Colonic mucosa (tissue), 4 donors: ENCODE measurements around the gene SIX3. TPM values are rescaled to one million over a fixed set of nuclear protein-coding genes. Genes with fewer than 3 reads are reported as not detected.

Experiments used
- DNase-seq: peaks from one replicate; pipeline ENCODE4 v3.0.0-alpha.2; 2020
- H3K27ac ChIP-seq: fragments of 200-600 bp; one replicate; pipeline ENCODE4 v1.8.0; 2021
- H3K27me3 ChIP-seq: fragments of 200-600 bp; one replicate; pipeline ENCODE4 v1.8.0; 2021
- H3K36me3 ChIP-seq: fragments of 200-600 bp; one replicate; pipeline ENCODE4 v1.8.0; 2021
- H3K4me1 ChIP-seq: fragments of 200-600 bp; one replicate; pipeline ENCODE4 v1.8.0; 2021; ENCODE audit warnings: mild to moderate bottlenecking
- H3K4me3 ChIP-seq: fragments of 200-600 bp; one replicate; pipeline ENCODE4 v1.8.0; 2021
- H3K9ac ChIP-seq, 2 donors: one replicate each; pipeline ENCODE4 v1.7.0; 2013; ENCODE audit warnings: control low read depth in 2 of 2, low read depth in 2 of 2, low read length in 2 of 2
- H3K9me3 ChIP-seq: fragments of 200-600 bp; one replicate; pipeline ENCODE4 v1.8.0; 2021
- CTCF ChIP-seq: fragments of 200-600 bp; IDR thresholded peaks from one replicate; pipeline ENCODE4 v1.8.0; 2022; ENCODE audit warnings: antibody characterized with exemption, mild to moderate bottlenecking
- intact Hi-C: fragments of 100-400 bp; cut with DNase I; formaldehyde crosslinking; loops from one replicate; pipeline ENCODE4 v1.14.1; 2022
- total RNA-seq, 2 donors: library from RNA; stranded (reverse); fragmentation: NEBNext Ultra II Directional in 1 of 2; extraction: Animal tissue kit (Norgen Biotek cat#: 25700) in 1 of 2; gene quantifications; one replicate each; pipeline ENCODE4 v1.2.1, GENCODE V29; 2021
- donor health status: healthy.
- donor health status: DM: no; HTN: no; CAD: no.
- donor health status: DM: no; HTN: no; CAD: no.

The SIX3 gene
- total RNA-seq = not detected

GRCh38 chr2:44941551-44942234, at the start of gene SIX3:
Gene SIX3 (plus strand): TSS chr2:44941702. CDS start chr2:44942105, 403 bp downstream.
- Histone ChIP-seq H3K9ac (no peak within 1 kb of the TSS), H3K27me3 (peaks cover 88% of the 10 kb centered on the region), H3K9me3 (no peaks in the 10 kb centered on the region), H3K4me1 (peaks cover 4% of the 10 kb centered on the region), H3K27ac (no peak within 1 kb of the TSS), H3K4me3 (peak within 1 kb of the TSS; percentile 19), H3K36me3 (no peaks in the 10 kb centered on the region)
- intact Hi-C loops = loop anchor here (10.0 kb wide), 1 partner anchor 137 kb away; no protein-coding TSS in a partner anchor
- TF ChIP-seq CTCF = no peak
- DNase-seq = no peak

- Histone ChIP-seq H3K9ac (no peak overlapping the region), H3K27me3 (no peaks in the 10 kb centered on the region), H3K4me3 (no peak overlapping the region), H3K9me3 (no peaks in the 10 kb centered on the region), H3K36me3 (no peaks in the 10 kb centered on the region), H3K4me1 (no peaks in the 10 kb centered on the region), H3K27ac (no peak overlapping the region)
- intact Hi-C loops = no loop called here
- no peak for DNase-seq
- no peak for TF ChIP-seq CTCF
Observed at GRCh38 chr2:44894058-44894457, 47.4 kb upstream of the SIX3 start.

GRCh38 chr2:44895061-44895460, 46.4 kb upstream of the SIX3 start:
- H3K4me3 ChIP-seq = no peak overlapping the region
- no peaks in the 10 kb centered on the region for H3K4me1 ChIP-seq
- H3K36me3 ChIP-seq = no peaks in the 10 kb centered on the region
- no peaks in the 10 kb centered on the region for H3K9me3 ChIP-seq
- H3K27ac ChIP-seq = no peak overlapping the region
- intact Hi-C loops = no loop called here
- DNase-seq = no peak
- no peak for TF ChIP-seq CTCF
- no peaks in the 10 kb centered on the region for H3K27me3 ChIP-seq
- H3K9ac ChIP-seq = no peak overlapping the region

DNA sequence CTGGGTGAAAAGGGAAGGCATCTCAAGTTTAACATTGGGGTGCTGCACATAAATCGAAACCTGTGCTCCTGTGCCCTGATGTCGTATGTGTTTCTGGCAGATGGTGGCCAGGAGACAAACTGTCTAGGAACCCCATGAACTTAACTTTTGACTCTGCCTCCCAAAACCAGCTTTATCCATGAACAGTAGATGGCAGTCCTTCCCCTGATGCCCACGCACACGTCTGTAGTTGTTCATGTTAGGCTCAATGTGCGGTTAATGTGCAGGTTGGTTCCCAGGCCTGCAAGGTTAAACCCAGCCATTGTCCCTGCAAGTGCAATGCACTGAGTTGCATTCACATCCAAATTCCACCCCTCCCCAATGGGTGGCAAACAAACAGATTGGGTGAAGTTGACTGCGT, 44.1 kb upstream of the SIX3 start:
- no peak overlapping the region for H3K9ac ChIP-seq
- no peak overlapping the region for H3K27ac ChIP-seq
- no peaks in the 10 kb centered on the region for H3K36me3 ChIP-seq
- no peaks in the 10 kb centered on the region for H3K27me3 ChIP-seq
- no peak for DNase-seq
- no peaks in the 10 kb centered on the region for H3K9me3 ChIP-seq
- intact Hi-C loops = no loop called here
- TF ChIP-seq CTCF = no peak
- H3K4me1 ChIP-seq = no peaks in the 10 kb centered on the region
- H3K4me3 ChIP-seq = no peak overlapping the region

GRCh38 chr2:44902217-44903137, 39.0 kb upstream of the SIX3 start:
- H3K4me1 ChIP-seq = no peaks in the 10 kb centered on the region
- H3K4me3 ChIP-seq = no peak overlapping the region
- no peak overlapping the region for H3K9ac ChIP-seq
- no peaks in the 10 kb centered on the region for H3K36me3 ChIP-seq
- no peaks in the 10 kb centered on the region for H3K27me3 ChIP-seq
- TF ChIP-seq CTCF = no peak
- H3K27ac ChIP-seq = no peak overlapping the region
- no peaks in the 10 kb centered on the region for H3K9me3 ChIP-seq
- intact Hi-C loops = no loop called here
- DNase-seq = no peak
